Activated gamma-delta T cell treated with anti-CD3 and anti-CD28 coated beads, Interleukin-2, amount 50 U/mL, for 16 hours (primary cell): ENCODE measurements around the gene PKD2.

Experiments
- DNase-seq: peaks from one replicate; pipeline ENCODE4 v3.0.0-alpha.2; 2020; ENCODE audit warnings: low read depth

The PKD2 gene

GRCh38 chr4:88007304-88008121 lies at the start of gene PKD2:
Gene PKD2, plus strand, starts transcription at chr4:88007635. Its CDS starts 99 bp downstream, at chr4:88007734.
- peak; percentile 45 for DNase-seq

GRCh38 chr4:87961993-87962392 lies 45.4 kb upstream of the PKD2 start:
- DNase-seq = no peak

GRCh38 chr4:87962398-87963146 lies 44.9 kb upstream of the PKD2 start:
- no peak for DNase-seq

GRCh38 chr4:87965501-87965975 lies 41.9 kb upstream of the PKD2 start:
- DNase-seq = no peak

- no peak for DNase-seq
Observed at GRCh38 chr4:87966095-87966496, 41.3 kb upstream of the PKD2 start.

- no peak for DNase-seq
Observed at GRCh38 chr4:87967193-87967592, 40.2 kb upstream of the PKD2 start.

- DNase-seq = no peak
Observed at GRCh38 chr4:87970121-87970520, 37.3 kb upstream of the PKD2 start.

- DNase-seq = no peak
Observed at GRCh38 chr4:87971866-87972265, 35.6 kb upstream of the PKD2 start.

GRCh38 chr4:87973283-87974169 lies 33.9 kb upstream of the PKD2 start:
- DNase-seq = peak; percentile 12

- no peak for DNase-seq
Observed at GRCh38 chr4:87974856-87975462, 32.5 kb upstream of the PKD2 start.

GRCh38 chr4:87975466-87975865 lies 32.0 kb upstream of the PKD2 start, which contains the start of gene SPP1:
Gene SPP1, plus strand, starts transcription at chr4:87975714. Its CDS starts 1,182 bp downstream, at chr4:87976896.
- no peak for DNase-seq

GRCh38 chr4:87977521-87978278 lies 29.7 kb upstream of the PKD2 start:
- DNase-seq = no peak

GRCh38 chr4:87978681-87979080 lies 28.8 kb upstream of the PKD2 start:
- no peak for DNase-seq

- DNase-seq = no peak
Observed at GRCh38 chr4:87979810-87980209, 27.6 kb upstream of the PKD2 start.

GRCh38 chr4:87981486-87981885 lies 25.9 kb upstream of the PKD2 start:
- no peak for DNase-seq

GRCh38 chr4:87982036-87982435 lies 25.4 kb upstream of the PKD2 start:
- no peak for DNase-seq

- no peak for DNase-seq
Observed at GRCh38 chr4:87982446-87983010, 24.9 kb upstream of the PKD2 start.

GRCh38 chr4:87983996-87984395 lies 23.4 kb upstream of the PKD2 start:
- no peak for DNase-seq

GRCh38 chr4:87985097-87985886 lies 22.1 kb upstream of the PKD2 start:
- no peak for DNase-seq

GRCh38 chr4:87985887-87986200 lies 21.6 kb upstream of the PKD2 start:
- no peak for DNase-seq
